ENCODE results near the gene COIL.

GRCh38 chr17:56890906-56891674 lies 69.8 kb downstream of the COIL start:
- TF ChIP-seq TCF7L2 (IDR thresholded peaks at IDR 0.05; ENCODE audit: low read depth, low read length) (no peak), PHF20 (IDR thresholded peaks at IDR 0.05; ENCODE audit: partially characterized antibody) (no peak), ETV6 (IDR thresholded peaks at IDR 0.05; ENCODE audit: borderline replicate concordance in 1 of 2, low read depth in 2 of 2, low read length in 1 of 2) (no peak), ETV6 (CRISPR knock-in tag; IDR thresholded peaks at IDR 0.05; ENCODE audit: borderline replicate concordance) (no peak), MEF2D (tag; conservative IDR thresholded peaks at IDR 0.05; ENCODE audit: low read depth) (no peak), MAZ (CRISPR knock-in tag; conservative IDR thresholded peaks at IDR 0.05 in 1 of 2, IDR thresholded peaks at IDR 0.05 in 1 of 2) (no peak), ZNF174 (CRISPR knock-in tag; IDR thresholded peaks at IDR 0.05) (no peak), ZNF232 (CRISPR knock-in tag; IDR thresholded peaks at IDR 0.05) (no peak), SREBF1 (IDR thresholded peaks at IDR 0.05; ENCODE audit: borderline replicate concordance, low read depth, low read length) (no peak), NFE2L1 (tag; IDR thresholded peaks at IDR 0.05; ENCODE audit: borderline replicate concordance, low read depth) (no peak), CEBPG (CRISPR knock-in tag; IDR thresholded peaks at IDR 0.05) (no peak), CEBPG (tag; conservative IDR thresholded peaks at IDR 0.05 in 1 of 2, IDR thresholded peaks at IDR 0.05 in 1 of 2) (no peak)
